GM21515 (cell line): ENCODE data around the gene PGS1.

Experiments used
- ATAC-seq: cut with Tn5 transposase; IDR thresholded peaks from one replicate; pipeline ENCODE4 v1.9.1; 2021; ENCODE audit not compliant: unreplicated experiment

Gene PGS1

GRCh38 chr17:78384479-78385175 is 6.2 kb downstream of the PGS1 start:
- ATAC-seq = peak; percentile 17

GRCh38 chr17:78387977-78388941 is 9.8 kb downstream of the PGS1 start:
- no peak for ATAC-seq

GRCh38 chr17:78390241-78391050 is 12.0 kb downstream of the PGS1 start:
- ATAC-seq = no peak

GRCh38 chr17:78391051-78391431 is 12.6 kb downstream of the PGS1 start:
- ATAC-seq = no peak

GRCh38 chr17:78391843-78392242 is 13.4 kb downstream of the PGS1 start:
- no peak for ATAC-seq

- no peak for ATAC-seq
Observed at GRCh38 chr17:78392295-78392694, 13.8 kb downstream of the PGS1 start.

GRCh38 chr17:78393575-78393974 is 15.1 kb downstream of the PGS1 start:
- ATAC-seq = no peak

GRCh38 chr17:78394209-78394608 is 15.8 kb downstream of the PGS1 start:
- ATAC-seq = no peak

GRCh38 chr17:78395155-78395554 is 16.7 kb downstream of the PGS1 start:
- ATAC-seq = no peak

GRCh38 chr17:78396441-78397337 is 18.2 kb downstream of the PGS1 start:
- no peak for ATAC-seq

- ATAC-seq = no peak
Observed at GRCh38 chr17:78397681-78398101, 19.2 kb downstream of the PGS1 start.

- no peak for ATAC-seq
Observed at GRCh38 chr17:78398390-78398789, 19.9 kb downstream of the PGS1 start.

- no peak for ATAC-seq
Observed at GRCh38 chr17:78399028-78399692, 20.7 kb downstream of the PGS1 start.

- ATAC-seq = no peak
Observed at GRCh38 chr17:78399693-78400144, 21.3 kb downstream of the PGS1 start.

GRCh38 chr17:78400581-78401240 is 22.3 kb downstream of the PGS1 start:
- no peak for ATAC-seq

- ATAC-seq = no peak
Observed at GRCh38 chr17:78401246-78401645, 22.8 kb downstream of the PGS1 start.

- no peak for ATAC-seq
Observed at GRCh38 chr17:78401891-78402290, 23.4 kb downstream of the PGS1 start.

- no peak for ATAC-seq
Observed at GRCh38 chr17:78403822-78404221, 25.4 kb downstream of the PGS1 start.

- ATAC-seq = no peak
Observed at GRCh38 chr17:78406396-78406795, 27.9 kb downstream of the PGS1 start.
